Sigmoid colon (tissue), 7 donors: Measurements from ENCODE around the gene RPS16. TPM values are rescaled to one million over a fixed set of nuclear protein-coding genes. Genes with fewer than 3 reads are reported as not detected.

Experiments used
- DNase-seq: peaks from one replicate; pipeline ENCODE4 v3.0.0-alpha.2; 2019
- H3K27ac ChIP-seq, 4 donors: fragments of 200-600 bp; sonication (generic); one replicate each; pipeline ENCODE4 v1.5.1; 2016 to 2019; ENCODE audit warnings: mild to moderate bottlenecking in 1 of 4
- H3K27me3 ChIP-seq, 3 donors: fragments of 200-600 bp; sonication (generic); one replicate each; pipeline ENCODE4 v1.5.1; 2019; ENCODE audit warnings: mild to moderate bottlenecking in 1 of 3
- H3K36me3 ChIP-seq, 4 donors: fragments of 200-600 bp; sonication (generic); one replicate each; pipeline ENCODE4 v1.5.1; 2016 to 2019
- H3K4me1 ChIP-seq, 4 donors: fragments of 200-600 bp; sonication (generic); one replicate each; pipeline ENCODE4 v1.5.1; 2017 to 2019
- H3K4me3 ChIP-seq, 4 donors: fragments of 200-600 bp; sonication (generic); one replicate each; pipeline ENCODE4 v1.5.1; 2017 to 2019; ENCODE audit warnings: mild to moderate bottlenecking in 2 of 4, moderate library complexity in 1 of 4
- H3K9me3 ChIP-seq, 4 donors: fragments of 200-600 bp in 3 of 4; sonication (generic) in 3 of 4; one replicate each; pipeline versions ENCODE4 v1.5.1 to v1.6.1; 2013 to 2019
- CTCF ChIP-seq, 4 experiments: fragments of 450-650 bp in 3 of 4; fragments of 200-600 bp in 1 of 4; IDR thresholded peaks; one replicate each; pipeline ENCODE4 v1.5.1; 2016 to 2019; ENCODE audit warnings: antibody characterized with exemption in 4 of 4, mild to moderate bottlenecking in 3 of 4, moderate library complexity in 2 of 4
- EP300 ChIP-seq, 4 donors: sonication (generic); formaldehyde crosslinking; IDR thresholded peaks; one replicate each; pipeline ENCODE4 v1.6.1; 2017; ENCODE audit warnings: antibody characterized with exemption in 4 of 4
- POLR2A ChIP-seq, 2 donors: fragments of 450-650 bp; IDR thresholded peaks; one replicate each; pipeline ENCODE4 v1.6.1; 2016; ENCODE audit warnings: antibody characterized with exemption in 2 of 2, mild to moderate bottlenecking in 2 of 2, moderate library complexity in 2 of 2
- POLR2AphosphoS5 ChIP-seq, 4 donors: sonication (generic); formaldehyde crosslinking; IDR thresholded peaks; one replicate each; pipeline ENCODE4 v1.6.1; 2017; ENCODE audit warnings: antibody characterized with exemption in 4 of 4
- WGBS, 2 donors: extraction: QIAGEN DNeasy Blood & Tissue Kit; methylation state at CpG; one replicate each; pipeline ENCODE4 v1.1.7; 2013; 5-methylcytosine and 5-hydroxymethylcytosine counted together
- intact Hi-C: fragments of 100-400 bp; cut with DNase I; formaldehyde crosslinking; loops from one replicate; pipeline ENCODE4 v1.15.1; 2023
- polyA plus RNA-seq, 3 donors: library from polyadenylated mRNA; stranded (reverse); fragments of 200-250 nt; gene quantifications; one replicate each; pipeline ENCODE4 v1.2.3, GENCODE V29; 2013
- total RNA-seq, 4 donors: library from RNA; depleted of rRNA; stranded (reverse); fragments of >200 nt; gene quantifications; one replicate each; pipeline ENCODE4 v1.1.0, GENCODE V29; 2016
- donor health status: healthy with polysubstance abuse.
- donor health status: Bipolar disorder and iron deficiency.
- donor health status: healthy.

Gene RPS16
- total and polyA plus RNA-seq, 7 donors: 1,648 to 4,564 (median 2,918) TPM

GRCh38 chr19:39416152-39417120, 19.3 kb downstream of the RPS16 start:
- TF ChIP-seq EP300 (IDR thresholded peaks at IDR 0.05) (no peak), POLR2A (IDR thresholded peaks at IDR 0.05) (no peak), POLR2AphosphoS5 (IDR thresholded peaks at IDR 0.05) (no peak), CTCF (IDR thresholded peaks at IDR 0.05) (no peak)
- Histone ChIP-seq H3K4me3 (no peak overlapping the region), H3K27me3 (no peaks in the 10 kb centered on the region), H3K27ac (peak overlapping the region; percentile 12 to 100 (median 100)), H3K9me3 (no peaks in the 10 kb centered on the region), H3K36me3 (peaks cover 7 to 53% (median 36%) of the 10 kb centered on the region in 4 donors), H3K4me1 (peaks cover 0 to 49% (median 38%) of the 10 kb centered on the region in 4 donors)
- intact Hi-C loops: no loop called here
- 66 to 81% methylated on average over 27 of the region's 27 CpGs for WGBS, 2 donors
- no peak for DNase-seq

- TF ChIP-seq POLR2A (IDR thresholded peaks at IDR 0.05): no peak
- TF ChIP-seq POLR2AphosphoS5 (IDR thresholded peaks at IDR 0.05): peak in 1 of 4 donors; percentile 5
- intact Hi-C loops: no loop called here
- Histone ChIP-seq H3K4me3 (peak overlapping the region in 3 of 4 donors; percentile 83 to 99 (median 98)), H3K27me3 (no peaks in the 10 kb centered on the region), H3K36me3 (peaks cover 7 to 42% (median 31%) of the 10 kb centered on the region in 4 donors), H3K4me1 (peaks cover 0 to 59% (median 48%) of the 10 kb centered on the region in 4 donors), H3K27ac (peak overlapping the region; percentile 100), H3K9me3 (no peaks in the 10 kb centered on the region)
- DNase-seq: peak; percentile 74
- 66 to 77% methylated on average over 35 of the region's 35 CpGs for WGBS, 2 donors
Measured at GRCh38 chr19:39415111-39416046, 20.4 kb downstream of the RPS16 start.

- peaks cover 5 to 29% (median 19%) of the 10 kb centered on the region in 4 donors for H3K36me3 ChIP-seq
- TF ChIP-seq EP300 (IDR thresholded peaks at IDR 0.05) (no peak), POLR2AphosphoS5 (IDR thresholded peaks at IDR 0.05) (no peak), CTCF (IDR thresholded peaks at IDR 0.05) (no peak), POLR2A (IDR thresholded peaks at IDR 0.05) (no peak)
- H3K4me3 ChIP-seq: peak overlapping the region; percentile 83 to 99 (median 91)
- WGBS, 2 donors: 35 to 52% methylated on average over 18 of the region's 18 CpGs
- intact Hi-C loops: loop anchor here (2.0 kb wide), 1 partner anchor 71 kb away; the partner anchor contains the start of gene SAMD4B
- H3K9me3 ChIP-seq: no peaks in the 10 kb centered on the region
- peak overlapping the region; percentile 100 for H3K27ac ChIP-seq
- DNase-seq: peak; percentile 81
- peaks cover 0 to 63% (median 50%) of the 10 kb centered on the region in 4 donors for H3K4me1 ChIP-seq
- no peaks in the 10 kb centered on the region for H3K27me3 ChIP-seq
Measured at GRCh38 chr19:39413911-39414608, 21.7 kb downstream of the RPS16 start.

GRCh38 chr19:39413272-39413910, 22.4 kb downstream of the RPS16 start:
- Histone ChIP-seq H3K36me3 (peaks cover 4 to 29% (median 16%) of the 10 kb centered on the region in 4 donors), H3K27me3 (no peaks in the 10 kb centered on the region), H3K4me3 (peak overlapping the region; percentile 83 to 99 (median 91)), H3K4me1 (peaks cover 0 to 63% (median 50%) of the 10 kb centered on the region in 4 donors), H3K27ac (peak overlapping the region; percentile 100), H3K9me3 (no peaks in the 10 kb centered on the region)
- TF ChIP-seq POLR2A (IDR thresholded peaks at IDR 0.05): peak in 1 of 2 donors; percentile 16
- TF ChIP-seq CTCF (IDR thresholded peaks at IDR 0.05): no peak
- no peak for TF ChIP-seq EP300 (IDR thresholded peaks at IDR 0.05)
- peak; percentile 8 to 52 (median 36) for TF ChIP-seq POLR2AphosphoS5 (IDR thresholded peaks at IDR 0.05)
- peak; percentile 91 for DNase-seq
- 2% methylated on average over 54 of the region's 54 CpGs for WGBS, 2 donors
- intact Hi-C loops: loop anchor here (2.0 kb wide), 1 partner anchor 71 kb away; the partner anchor contains the start of gene SAMD4B
